Activated T-cell treated with anti-CD3 and anti-CD28 coated beads, Interleukin-2, amount 50 U/mL, for 72 hours (primary cell): ENCODE results near the gene PIKFYVE. TPM values are rescaled to one million over a fixed set of nuclear protein-coding genes. Genes with fewer than 3 reads are reported as not detected.
"Not testable (repeated sequence)": the region's sequence is repeated elsewhere in the genome, so short reads cannot be mapped to it uniquely, and the experiment has no call there.

Source experiments
- ATAC-seq, 2 donors: fragments of 150-1000 bp; cut with Tn5 transposase; replicated peaks in 1 of 2; 2 replicates each; pipeline ENCODE4 v1.10.0; 2021; ENCODE audit warnings: moderate library complexity in 2 of 2, mild to moderate bottlenecking in 1 of 2
- DNase-seq, 2 donors: peaks; one replicate each; pipeline ENCODE4 v3.0.0; 2021 to 2022; ENCODE audit warnings: mixed read lengths in 1 of 2
- H3K27ac Mint-ChIP-seq: one replicate; pipeline ENCODE4 v1.8.0; 2022; ENCODE audit warnings: mild to moderate bottlenecking, moderate library complexity, mixed read lengths
- H3K27me3 Mint-ChIP-seq: one replicate; pipeline ENCODE4 v1.8.0; 2022; ENCODE audit warnings: low read depth, mixed read lengths
- H3K36me3 Mint-ChIP-seq, 2 donors: one replicate each; pipeline ENCODE4 v1.8.0; 2022; ENCODE audit warnings: mixed read lengths in 2 of 2, mild to moderate bottlenecking in 1 of 2; ENCODE audit not compliant: insufficient read depth in 2 of 2
- H3K4me1 Mint-ChIP-seq: one replicate; pipeline ENCODE4 v1.8.0; 2022; ENCODE audit warnings: low read depth, mixed read lengths
- H3K4me3 Mint-ChIP-seq, 2 donors: one replicate each; pipeline ENCODE4 v1.8.0; 2022; ENCODE audit warnings: mild to moderate bottlenecking in 2 of 2, mixed read lengths in 2 of 2, moderate library complexity in 2 of 2
- H3K9me3 Mint-ChIP-seq, 2 donors: one replicate each; pipeline ENCODE4 v1.8.0; 2022; ENCODE audit warnings: mixed read lengths in 2 of 2
- total RNA-seq, 2 donors: library from RNA; stranded (reverse); gene quantifications; one replicate each; pipeline ENCODE4 v1.2.3, GENCODE V29; 2022

PIKFYVE gene
- total RNA-seq, 2 donors from 2014 or later, result 28.8 to 29.7 TPM

- Mint-ChIP-seq H3K4me3 (no peak overlapping the region), H3K36me3 (peaks cover 2 to 11% of the 10 kb centered on the region in 2 donors), H3K27ac (no peak overlapping the region), H3K4me1 (no peaks in the 10 kb centered on the region), H3K9me3 (no peaks in the 10 kb centered on the region), H3K27me3 (no peaks in the 10 kb centered on the region)
- ATAC-seq (no peak), DNase-seq (no peak)
These were observed 63.4 kb downstream of the PIKFYVE start for GRCh38 chr2:208329485-208329884.

GRCh38 chr2:208334230-208334629 lies 68.2 kb downstream of the PIKFYVE start:
- peak overlapping the region; percentile 8 for H3K27ac Mint-ChIP-seq
- DNase-seq (no peak), ATAC-seq (no peak)
- no peaks in the 10 kb centered on the region for H3K27me3 Mint-ChIP-seq
- H3K36me3 Mint-ChIP-seq, result peaks cover 1 to 2% of the 10 kb centered on the region in 2 donors
- H3K9me3 Mint-ChIP-seq, result no peaks in the 10 kb centered on the region
- no peak overlapping the region for H3K4me3 Mint-ChIP-seq
- H3K4me1 Mint-ChIP-seq, result no peaks in the 10 kb centered on the region

- DNase-seq, result no peak
- Mint-ChIP-seq H3K27ac (no peak overlapping the region), H3K27me3 (no peaks in the 10 kb centered on the region)
These were observed 80.7 kb downstream of the PIKFYVE start for GRCh38 chr2:208346756-208347155.

GRCh38 chr2:208350610-208351009 lies 84.6 kb downstream of the PIKFYVE start:
- DNase-seq (no peak), ATAC-seq (no peak)
- Mint-ChIP-seq H3K4me1 (no peaks in the 10 kb centered on the region), H3K27ac (no peak overlapping the region), H3K4me3 (no peak overlapping the region), H3K27me3 (no peaks in the 10 kb centered on the region), H3K9me3 (no peaks in the 10 kb centered on the region), H3K36me3 (peaks cover 0 to 19% of the 10 kb centered on the region in 2 donors)

More at GRCh38 chr2:208346756-208347155, 80.7 kb downstream of the PIKFYVE start:
- Mint-ChIP-seq H3K4me3 (no peak overlapping the region), H3K9me3 (no peaks in the 10 kb centered on the region), H3K36me3 (peaks cover 0 to 16% of the 10 kb centered on the region in 2 donors), H3K4me1 (no peaks in the 10 kb centered on the region)
- no peak for ATAC-seq

GRCh38 chr2:208352644-208353567 lies 86.9 kb downstream of the PIKFYVE start:
- no peaks in the 10 kb centered on the region for H3K9me3 Mint-ChIP-seq
- peaks cover 0 to 16% of the 10 kb centered on the region in 2 donors for H3K36me3 Mint-ChIP-seq
- no peak for DNase-seq
- no peaks in the 10 kb centered on the region for H3K27me3 Mint-ChIP-seq
- no peak for ATAC-seq
- no peak overlapping the region for H3K4me3 Mint-ChIP-seq
- no peaks in the 10 kb centered on the region for H3K4me1 Mint-ChIP-seq
- peak overlapping the region; percentile 72 for H3K27ac Mint-ChIP-seq

- DNase-seq (no peak), ATAC-seq (no peak)
- H3K27me3 Mint-ChIP-seq, result no peaks in the 10 kb centered on the region
- H3K9me3 Mint-ChIP-seq, result no peaks in the 10 kb centered on the region
- no peak overlapping the region for H3K27ac Mint-ChIP-seq
- peaks cover 3 to 14% of the 10 kb centered on the region in 2 donors for H3K36me3 Mint-ChIP-seq
- H3K4me3 Mint-ChIP-seq, result no peak overlapping the region
- no peaks in the 10 kb centered on the region for H3K4me1 Mint-ChIP-seq
These were observed 88.9 kb downstream of the PIKFYVE start for GRCh38 chr2:208354964-208355381.

GRCh38 chr2:208356420-208356819 lies 90.4 kb downstream of the PIKFYVE start:
- H3K27me3 Mint-ChIP-seq, H3K4me1 Mint-ChIP-seq, H3K27ac Mint-ChIP-seq, DNase-seq, H3K4me3 Mint-ChIP-seq, ATAC-seq, H3K9me3 Mint-ChIP-seq, H3K36me3 Mint-ChIP-seq: not testable (repeated sequence)

- peak overlapping the region; percentile 70 for H3K27ac Mint-ChIP-seq
- no peak for DNase-seq
These were observed 91.0 kb downstream of the PIKFYVE start for GRCh38 chr2:208356846-208357574.

GRCh38 chr2:208358758-208359631 lies 92.9 kb downstream of the PIKFYVE start:
- Mint-ChIP-seq H3K4me1 (peaks cover 7% of the 10 kb centered on the region), H3K27me3 (no peaks in the 10 kb centered on the region), H3K4me3 (no peak overlapping the region), H3K9me3 (no peaks in the 10 kb centered on the region), H3K27ac (no peak overlapping the region), H3K36me3 (peaks cover 6 to 7% of the 10 kb centered on the region in 2 donors)
- DNase-seq, result no peak
- ATAC-seq, result no peak

More at GRCh38 chr2:208356846-208357574, 91.0 kb downstream of the PIKFYVE start:
- Mint-ChIP-seq H3K9me3 (no peaks in the 10 kb centered on the region), H3K4me1 (no peaks in the 10 kb centered on the region), H3K4me3 (no peak overlapping the region), H3K27me3 (no peaks in the 10 kb centered on the region), H3K36me3 (peaks cover 5 to 10% of the 10 kb centered on the region in 2 donors)
- ATAC-seq, result no peak

GRCh38 chr2:208359632-208359986 lies 93.6 kb downstream of the PIKFYVE start:
- Mint-ChIP-seq H3K27me3 (no peaks in the 10 kb centered on the region), H3K27ac (no peak overlapping the region), H3K9me3 (no peaks in the 10 kb centered on the region), H3K4me3 (no peak overlapping the region), H3K4me1 (peaks cover 7% of the 10 kb centered on the region), H3K36me3 (peaks cover 3 to 10% of the 10 kb centered on the region in 2 donors)
- ATAC-seq, result peak in 1 of 2 donors; percentile 36
- DNase-seq, result no peak

GRCh38 chr2:208360259-208361076 lies 94.4 kb downstream of the PIKFYVE start:
- peaks cover 7% of the 10 kb centered on the region for H3K4me1 Mint-ChIP-seq
- ATAC-seq (no peak), DNase-seq (no peak)
- no peak overlapping the region for H3K4me3 Mint-ChIP-seq
- H3K9me3 Mint-ChIP-seq, result peaks cover 0 to 5% of the 10 kb centered on the region in 2 donors
- H3K36me3 Mint-ChIP-seq, result peaks cover 9 to 14% of the 10 kb centered on the region in 2 donors
- no peaks in the 10 kb centered on the region for H3K27me3 Mint-ChIP-seq
- H3K27ac Mint-ChIP-seq, result no peak overlapping the region

- Mint-ChIP-seq H3K27me3 (no peaks in the 10 kb centered on the region), H3K9me3 (peaks cover under 1 to 5% of the 10 kb centered on the region in 2 donors), H3K4me3 (no peak overlapping the region), H3K27ac (no peak overlapping the region), H3K36me3 (peaks cover 10 to 14% of the 10 kb centered on the region in 2 donors), H3K4me1 (peaks cover 7% of the 10 kb centered on the region)
- no peak for DNase-seq
- ATAC-seq, result no peak
These were observed 95.0 kb downstream of the PIKFYVE start for GRCh38 chr2:208361077-208361441.
